Measurements from ENCODE around the gene MORC1.
"Not testable (repeated sequence)": the region's sequence is repeated elsewhere in the genome, so short reads cannot be mapped to it uniquely, and the experiment has no call there.

MORC1 gene, protein sequence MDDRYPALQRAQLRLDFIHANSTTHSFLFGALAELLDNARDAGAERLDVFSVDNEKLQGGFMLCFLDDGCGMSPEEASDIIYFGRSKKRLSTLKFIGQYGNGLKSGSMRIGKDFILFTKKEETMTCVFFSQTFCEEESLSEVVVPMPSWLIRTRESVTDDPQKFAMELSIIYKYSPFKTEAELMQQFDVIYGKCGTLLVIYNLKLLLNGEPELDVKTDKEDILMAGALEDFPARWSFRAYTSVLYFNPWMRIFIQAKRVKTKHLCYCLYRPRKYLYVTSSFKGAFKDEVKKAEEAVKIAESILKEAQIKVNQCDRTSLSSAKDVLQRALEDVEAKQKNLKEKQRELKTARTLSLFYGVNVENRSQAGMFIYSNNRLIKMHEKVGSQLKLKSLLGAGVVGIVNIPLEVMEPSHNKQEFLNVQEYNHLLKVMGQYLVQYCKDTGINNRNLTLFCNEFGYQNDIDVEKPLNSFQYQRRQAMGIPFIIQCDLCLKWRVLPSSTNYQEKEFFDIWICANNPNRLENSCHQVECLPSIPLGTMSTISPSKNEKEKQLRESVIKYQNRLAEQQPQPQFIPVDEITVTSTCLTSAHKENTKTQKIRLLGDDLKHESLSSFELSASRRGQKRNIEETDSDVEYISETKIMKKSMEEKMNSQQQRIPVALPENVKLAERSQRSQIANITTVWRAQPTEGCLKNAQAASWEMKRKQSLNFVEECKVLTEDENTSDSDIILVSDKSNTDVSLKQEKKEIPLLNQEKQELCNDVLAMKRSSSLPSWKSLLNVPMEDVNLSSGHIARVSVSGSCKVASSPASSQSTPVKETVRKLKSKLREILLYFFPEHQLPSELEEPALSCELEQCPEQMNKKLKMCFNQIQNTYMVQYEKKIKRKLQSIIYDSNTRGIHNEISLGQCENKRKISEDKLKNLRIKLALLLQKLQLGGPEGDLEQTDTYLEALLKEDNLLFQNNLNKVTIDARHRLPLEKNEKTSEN

DNA sequence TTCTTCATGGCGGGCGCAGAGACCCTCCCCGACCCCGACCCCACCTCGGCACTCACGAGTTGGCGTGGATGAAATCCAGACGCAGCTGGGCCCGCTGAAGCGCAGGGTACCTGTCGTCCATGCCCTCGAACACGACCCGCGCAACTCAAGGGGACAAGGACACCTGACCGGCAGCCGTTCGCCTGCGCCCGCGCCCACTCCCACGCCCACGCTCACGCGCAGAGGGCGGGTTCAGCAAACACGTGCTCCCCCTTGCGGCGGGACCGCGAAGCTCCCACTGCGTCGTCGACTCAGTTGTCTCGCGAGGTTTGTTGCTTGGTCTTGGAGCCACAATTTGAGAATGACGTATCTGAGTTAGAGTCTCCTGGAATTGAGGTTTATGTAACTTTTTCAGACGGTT lies at the start of gene MORC1:
MORC1 (minus strand) TSS at position 196 of the 400 bp plus-strand sequence; CDS start at position 121, 75 bp downstream.
- no peak within 1 kb of the TSS for H3K4me3 ChIP-seq (ENCODE audit: low read length)
- peaks cover 7% of the 10 kb centered on the region for H3K4me1 ChIP-seq (ENCODE audit: control insufficient read depth, insufficient read depth, low read length)
- H3K27me3 ChIP-seq (ENCODE audit: control insufficient read depth, insufficient read depth, low read length) = no peaks in the 10 kb centered on the region
- no peaks in the 10 kb centered on the region for H3K9me3 ChIP-seq (ENCODE audit: control insufficient read depth, low read length)
- no peak within 1 kb of the TSS for H3K9ac ChIP-seq (ENCODE audit: low read length)
- no peaks in the 10 kb centered on the region for H3K36me3 ChIP-seq (ENCODE audit: control insufficient read depth, insufficient read depth, low read length)

DNA sequence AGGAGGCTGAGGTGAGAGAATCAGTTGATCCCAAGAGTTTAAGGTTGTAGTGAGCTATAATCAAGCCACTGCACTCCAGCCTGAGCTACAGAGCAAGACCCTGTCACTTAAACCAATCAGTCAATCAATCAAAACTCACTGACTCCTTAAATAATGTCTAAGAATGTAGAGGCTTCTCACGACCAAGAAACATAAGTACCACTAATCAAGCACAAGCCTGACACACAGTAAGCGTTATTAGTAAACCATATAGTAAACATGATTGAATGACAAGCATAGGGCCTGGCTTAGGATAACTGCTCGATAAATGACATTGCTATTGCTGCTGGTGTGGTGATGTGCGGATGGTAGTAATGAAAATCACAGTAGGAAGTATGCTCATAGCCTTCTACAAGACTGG lies 48.0 kb upstream of the MORC1 start:
- Histone ChIP-seq H3K9ac (ENCODE audit: low read length) (no peak overlapping the region), H3K4me3 (ENCODE audit: low read length) (no peak overlapping the region), H3K4me1 (ENCODE audit: control insufficient read depth, insufficient read depth, low read length) (no peaks in the 10 kb centered on the region), H3K36me3 (ENCODE audit: control insufficient read depth, insufficient read depth, low read length) (no peaks in the 10 kb centered on the region), H3K9me3 (ENCODE audit: control insufficient read depth, low read length) (no peaks in the 10 kb centered on the region), H3K27me3 (ENCODE audit: control insufficient read depth, insufficient read depth, low read length) (no peaks in the 10 kb centered on the region)

DNA sequence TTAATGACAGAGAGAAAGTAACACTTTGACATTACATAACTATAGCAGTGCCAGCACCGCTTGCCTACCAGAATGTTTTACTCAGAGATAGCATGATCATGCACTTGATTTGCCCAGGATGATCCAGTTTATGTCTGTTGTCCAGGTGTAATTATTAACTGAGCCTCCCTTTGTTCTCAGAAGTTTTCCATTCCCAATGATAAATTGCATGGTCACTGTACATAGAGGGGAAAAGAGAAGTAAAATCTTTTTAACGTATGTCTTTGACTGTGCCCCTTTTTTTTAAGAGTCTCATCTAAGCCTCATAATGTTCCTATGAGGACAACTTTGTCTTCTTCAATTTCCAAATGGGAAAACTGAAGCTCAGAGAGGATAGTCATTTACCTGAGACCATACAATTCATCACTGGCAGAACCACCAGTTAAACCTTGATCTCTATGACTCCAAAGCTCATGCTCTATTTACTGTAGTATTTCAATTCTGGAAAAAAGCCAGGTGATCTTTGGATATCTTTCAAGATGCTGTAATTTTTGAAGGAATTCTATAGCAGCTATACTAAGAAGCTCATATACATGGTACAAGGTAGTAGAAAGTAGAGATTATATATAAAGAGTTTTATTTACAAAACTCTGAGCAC lies 43.7 kb upstream of the MORC1 start:
- H3K9me3 ChIP-seq (ENCODE audit: control insufficient read depth, low read length) = no peaks in the 10 kb centered on the region
- H3K4me3 ChIP-seq (ENCODE audit: low read length) = no peak overlapping the region

DNA sequence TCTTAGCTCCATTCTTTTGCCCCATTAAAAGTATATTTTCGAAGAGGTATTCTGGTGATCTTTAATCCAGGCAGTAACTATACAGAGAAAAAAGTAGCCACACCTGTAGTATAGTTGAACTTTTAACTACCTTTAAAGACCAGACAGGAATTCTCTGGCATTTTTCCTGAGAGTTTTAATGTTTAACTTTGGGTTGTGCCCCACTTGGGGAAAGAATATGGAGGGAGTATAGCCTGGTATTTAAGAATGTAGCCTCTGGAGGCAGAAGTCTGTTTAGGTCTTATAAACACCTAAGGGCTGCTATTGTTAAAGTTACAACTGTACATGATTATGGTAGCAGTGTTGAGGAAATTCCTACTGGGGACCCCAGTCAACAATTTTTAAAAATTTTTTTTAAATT lies 37.9 kb upstream of the MORC1 start:
- Histone ChIP-seq H3K27me3 (ENCODE audit: control insufficient read depth, insufficient read depth, low read length) (no peaks in the 10 kb centered on the region), H3K4me3 (ENCODE audit: low read length) (no peak overlapping the region), H3K9me3 (ENCODE audit: control insufficient read depth, low read length) (no peaks in the 10 kb centered on the region), H3K36me3 (ENCODE audit: control insufficient read depth, insufficient read depth, low read length) (no peaks in the 10 kb centered on the region), H3K4me1 (ENCODE audit: control insufficient read depth, insufficient read depth, low read length) (peaks cover 12% of the 10 kb centered on the region), H3K9ac (ENCODE audit: low read length) (no peak overlapping the region)

More for the DNA sequence above, 43.7 kb upstream of the MORC1 start:
- Histone ChIP-seq H3K9ac (ENCODE audit: low read length) (no peak overlapping the region), H3K4me1 (ENCODE audit: control insufficient read depth, insufficient read depth, low read length) (no peaks in the 10 kb centered on the region), H3K27me3 (ENCODE audit: control insufficient read depth, insufficient read depth, low read length) (no peaks in the 10 kb centered on the region), H3K36me3 (ENCODE audit: control insufficient read depth, insufficient read depth, low read length) (no peaks in the 10 kb centered on the region)

DNA sequence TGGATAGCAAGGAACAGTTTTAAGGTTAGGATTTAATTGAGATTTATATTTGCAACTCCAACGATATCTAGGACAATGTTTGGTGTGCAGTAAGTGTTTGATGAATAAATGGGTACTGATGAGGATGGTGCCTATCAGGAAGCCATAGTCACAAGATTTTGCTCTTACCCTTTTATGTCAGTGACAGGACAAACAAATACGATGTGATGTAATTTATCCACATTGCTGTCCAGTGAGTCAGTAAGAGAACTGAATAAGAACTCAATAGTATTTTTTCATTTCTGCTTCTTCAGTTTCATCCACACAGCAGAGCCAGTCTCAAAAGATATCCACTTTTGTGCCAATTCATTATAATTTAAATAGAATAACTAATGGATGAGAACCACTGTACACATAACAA lies 37.0 kb upstream of the MORC1 start:
- no peaks in the 10 kb centered on the region for H3K27me3 ChIP-seq (ENCODE audit: control insufficient read depth, insufficient read depth, low read length)
- no peak overlapping the region for H3K4me3 ChIP-seq (ENCODE audit: low read length)
- peaks cover 12% of the 10 kb centered on the region for H3K4me1 ChIP-seq (ENCODE audit: control insufficient read depth, insufficient read depth, low read length)
- no peaks in the 10 kb centered on the region for H3K9me3 ChIP-seq (ENCODE audit: control insufficient read depth, low read length)
- H3K36me3 ChIP-seq (ENCODE audit: control insufficient read depth, insufficient read depth, low read length) = no peaks in the 10 kb centered on the region
- H3K9ac ChIP-seq (ENCODE audit: low read length) = no peak overlapping the region

DNA sequence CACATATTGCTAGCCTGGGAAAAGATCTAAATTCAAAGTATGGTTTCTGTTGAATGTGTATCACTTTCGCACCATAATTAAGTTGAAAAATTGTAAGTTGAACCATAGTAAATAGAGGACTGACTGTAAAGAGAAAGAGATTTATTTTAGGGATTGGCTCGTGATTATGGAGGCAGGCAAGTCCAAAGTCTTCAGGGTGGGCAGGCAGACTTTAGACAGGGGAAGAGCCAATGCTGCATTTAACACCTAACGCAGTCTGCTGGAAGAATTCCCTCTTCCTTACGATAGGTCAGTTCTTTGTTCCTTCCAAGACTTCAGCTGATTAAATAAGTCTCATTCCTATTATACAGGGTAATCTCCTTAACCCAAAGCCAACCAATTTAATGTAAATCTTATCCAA lies 34.4 kb upstream of the MORC1 start:
- Histone ChIP-seq H3K4me1 (ENCODE audit: control insufficient read depth, insufficient read depth, low read length) (peaks cover 12% of the 10 kb centered on the region), H3K27me3 (ENCODE audit: control insufficient read depth, insufficient read depth, low read length) (no peaks in the 10 kb centered on the region), H3K9ac (ENCODE audit: low read length) (no peak overlapping the region), H3K4me3 (ENCODE audit: low read length) (no peak overlapping the region), H3K9me3 (ENCODE audit: control insufficient read depth, low read length) (no peaks in the 10 kb centered on the region), H3K36me3 (ENCODE audit: control insufficient read depth, insufficient read depth, low read length) (no peaks in the 10 kb centered on the region)

DNA sequence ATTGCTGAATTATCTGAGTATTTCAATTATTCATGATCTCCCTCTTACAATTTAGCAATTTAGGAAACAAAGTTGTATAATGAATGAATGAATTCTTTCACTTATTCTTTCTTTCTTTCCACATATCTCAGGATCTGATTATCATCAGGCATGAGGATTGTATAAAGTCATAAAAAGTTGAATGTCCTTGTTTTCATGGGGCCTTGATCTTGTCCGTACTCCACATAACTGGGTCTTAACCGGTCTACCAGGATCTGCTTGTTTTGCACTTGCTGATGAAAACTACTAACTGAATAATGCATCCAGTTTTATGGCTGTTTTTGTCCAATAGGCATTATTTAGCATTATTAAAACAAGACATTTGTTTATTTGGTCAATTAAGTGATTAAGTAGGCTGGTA lies 31.1 kb upstream of the MORC1 start:
- no peak overlapping the region for H3K9ac ChIP-seq (ENCODE audit: low read length)
- no peaks in the 10 kb centered on the region for H3K27me3 ChIP-seq (ENCODE audit: control insufficient read depth, insufficient read depth, low read length)
- H3K4me1 ChIP-seq (ENCODE audit: control insufficient read depth, insufficient read depth, low read length) = peaks cover 4% of the 10 kb centered on the region
- H3K9me3 ChIP-seq (ENCODE audit: control insufficient read depth, low read length) = no peaks in the 10 kb centered on the region
- no peaks in the 10 kb centered on the region for H3K36me3 ChIP-seq (ENCODE audit: control insufficient read depth, insufficient read depth, low read length)
- H3K4me3 ChIP-seq (ENCODE audit: low read length) = no peak overlapping the region

DNA sequence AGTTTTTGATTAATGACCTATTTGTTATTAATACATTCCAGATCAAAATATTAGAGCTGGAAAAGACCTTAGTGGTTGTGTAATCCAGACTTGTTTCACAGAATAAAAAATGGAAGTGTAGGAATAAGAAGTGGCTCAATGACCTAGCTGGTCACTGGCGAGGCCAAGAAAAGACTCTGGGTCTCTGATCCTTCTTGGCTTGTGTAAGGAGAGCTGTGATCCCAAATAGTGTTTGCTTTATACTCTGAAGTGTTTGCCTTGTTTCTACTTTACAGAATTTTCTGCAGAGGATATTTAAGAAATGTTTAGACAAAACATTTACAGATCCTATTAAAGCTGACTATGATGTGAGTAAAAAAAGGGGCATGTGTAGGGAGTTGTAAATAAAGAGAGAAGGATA lies 25.7 kb upstream of the MORC1 start:
- H3K36me3 ChIP-seq (ENCODE audit: control insufficient read depth, insufficient read depth, low read length) = no peaks in the 10 kb centered on the region
- no peaks in the 10 kb centered on the region for H3K4me1 ChIP-seq (ENCODE audit: control insufficient read depth, insufficient read depth, low read length)
- no peaks in the 10 kb centered on the region for H3K9me3 ChIP-seq (ENCODE audit: control insufficient read depth, low read length)
- H3K4me3 ChIP-seq (ENCODE audit: low read length) = no peak overlapping the region
- H3K27me3 ChIP-seq (ENCODE audit: control insufficient read depth, insufficient read depth, low read length) = no peaks in the 10 kb centered on the region
- no peak overlapping the region for H3K9ac ChIP-seq (ENCODE audit: low read length)

DNA sequence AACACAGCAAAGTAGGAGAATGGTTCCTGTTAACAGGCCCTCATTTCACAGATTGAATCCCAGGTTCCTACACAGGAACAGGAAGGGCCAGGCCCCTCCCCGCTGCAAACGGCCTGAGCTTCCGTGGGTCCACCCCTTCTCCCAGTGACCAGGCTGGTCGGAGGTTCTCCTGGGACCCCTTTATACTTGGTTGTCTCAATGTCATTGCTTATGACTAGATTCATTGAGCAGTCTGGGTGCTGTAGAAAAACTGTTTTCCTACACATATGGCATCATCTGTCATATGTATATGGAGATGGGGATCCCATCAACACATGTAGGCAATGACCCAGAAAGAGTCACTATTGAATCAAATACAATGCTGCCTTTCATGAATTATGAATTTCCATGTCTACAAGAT lies 22.4 kb upstream of the MORC1 start:
- H3K4me1 ChIP-seq (ENCODE audit: control insufficient read depth, insufficient read depth, low read length) = no peaks in the 10 kb centered on the region
- no peaks in the 10 kb centered on the region for H3K27me3 ChIP-seq (ENCODE audit: control insufficient read depth, insufficient read depth, low read length)
- no peak overlapping the region for H3K9ac ChIP-seq (ENCODE audit: low read length)
- no peak overlapping the region for H3K4me3 ChIP-seq (ENCODE audit: low read length)
- H3K36me3 ChIP-seq (ENCODE audit: control insufficient read depth, insufficient read depth, low read length) = no peaks in the 10 kb centered on the region
- no peaks in the 10 kb centered on the region for H3K9me3 ChIP-seq (ENCODE audit: control insufficient read depth, low read length)

DNA sequence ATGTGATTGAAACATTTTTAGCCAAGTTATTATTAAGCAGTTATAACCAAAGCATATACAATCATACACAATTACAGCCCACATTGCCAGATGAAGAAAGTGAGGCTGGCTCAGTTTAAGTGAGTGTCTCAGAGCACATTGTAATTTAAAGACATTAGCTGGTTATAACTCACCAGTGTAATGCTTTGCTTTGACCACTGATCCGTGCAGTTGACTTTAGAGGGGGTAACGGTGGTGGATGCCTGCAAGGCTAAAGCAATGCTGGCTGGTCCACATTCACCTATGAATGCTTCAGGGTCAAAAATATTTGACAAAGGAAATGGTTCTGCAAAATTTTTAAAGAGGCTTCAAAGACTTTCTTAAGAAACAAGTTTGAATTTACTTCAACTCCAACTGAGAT lies 19.8 kb upstream of the MORC1 start:
- Histone ChIP-seq H3K27me3 (ENCODE audit: control insufficient read depth, insufficient read depth, low read length) (no peaks in the 10 kb centered on the region), H3K9me3 (ENCODE audit: control insufficient read depth, low read length) (no peaks in the 10 kb centered on the region), H3K4me3 (ENCODE audit: low read length) (no peak overlapping the region), H3K36me3 (ENCODE audit: control insufficient read depth, insufficient read depth, low read length) (no peaks in the 10 kb centered on the region), H3K4me1 (ENCODE audit: control insufficient read depth, insufficient read depth, low read length) (peaks cover 13% of the 10 kb centered on the region), H3K9ac (ENCODE audit: low read length) (no peak overlapping the region)

DNA sequence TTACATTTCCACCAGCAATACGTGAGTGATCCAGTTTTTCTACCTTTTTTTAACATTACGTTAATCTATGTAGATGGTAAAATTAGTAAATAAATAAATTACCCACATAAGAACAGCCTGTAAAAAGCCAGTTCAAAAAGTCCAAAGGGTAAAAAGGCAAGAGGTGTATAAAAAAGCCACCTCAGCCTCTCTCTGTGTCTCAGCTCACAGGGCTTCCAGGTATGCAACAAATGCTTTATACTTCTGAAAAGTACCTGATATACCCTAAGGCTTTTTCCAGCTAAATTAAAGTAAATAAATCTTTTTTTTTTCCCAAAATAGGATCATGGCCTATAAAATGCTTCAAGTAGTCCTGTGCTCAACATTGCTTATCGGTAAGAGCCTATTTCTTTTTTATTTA lies 18.6 kb upstream of the MORC1 start, which contains the start of gene C3orf85:
C3orf85 (plus strand) TSS at position 197 of the 400 bp plus-strand sequence; CDS start at position 326, 129 bp downstream.
- no peaks in the 10 kb centered on the region for H3K36me3 ChIP-seq (ENCODE audit: control insufficient read depth, insufficient read depth, low read length)
- H3K4me1 ChIP-seq (ENCODE audit: control insufficient read depth, insufficient read depth, low read length) = peaks cover 20% of the 10 kb centered on the region
- H3K4me3 ChIP-seq (ENCODE audit: low read length) = no peak within 1 kb of the TSS
- H3K9ac ChIP-seq (ENCODE audit: low read length) = no peak within 1 kb of the TSS
- H3K27me3 ChIP-seq (ENCODE audit: control insufficient read depth, insufficient read depth, low read length) = no peaks in the 10 kb centered on the region
- H3K9me3 ChIP-seq (ENCODE audit: control insufficient read depth, low read length) = no peaks in the 10 kb centered on the region

DNA sequence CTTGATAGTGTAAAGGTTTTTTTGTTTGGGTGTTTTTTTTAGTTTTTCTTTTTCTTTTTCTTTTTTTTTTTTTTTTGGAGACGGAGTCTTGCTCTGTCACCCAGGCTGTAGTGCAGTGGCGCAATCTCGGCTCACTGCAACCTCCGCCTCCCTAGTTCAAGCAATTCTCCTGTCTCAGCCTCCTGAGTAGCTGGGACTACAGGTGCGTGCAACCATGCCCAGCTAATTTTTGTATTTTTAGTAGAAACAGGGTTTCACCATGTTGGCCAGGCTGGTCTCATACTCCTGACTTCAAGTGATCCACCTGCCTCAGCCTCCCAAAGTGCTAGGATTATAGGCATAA lies 15.5 kb upstream of the MORC1 start:
- not testable (repeated sequence) for H3K9ac ChIP-seq (ENCODE audit: low read length); H3K36me3 ChIP-seq (ENCODE audit: control insufficient read depth, insufficient read depth, low read length); H3K9me3 ChIP-seq (ENCODE audit: control insufficient read depth, low read length); H3K4me3 ChIP-seq (ENCODE audit: low read length); H3K27me3 ChIP-seq (ENCODE audit: control insufficient read depth, insufficient read depth, low read length)
- H3K4me1 ChIP-seq (ENCODE audit: control insufficient read depth, insufficient read depth, low read length) = peaks cover 20% of the 10 kb centered on the region
